ENCODE results near the gene CAMLG.

GRCh38 chr5:134741052-134741451 is 2.7 kb downstream of the CAMLG start:
- TF ChIP-seq POLR2A (IDR thresholded peaks at IDR 0.05) (no peak), CTCF (IDR thresholded peaks at IDR 0.05) (no peak)
